ENCODE data around the gene NUMA1. TPM values are rescaled to one million over a fixed set of nuclear protein-coding genes. Genes with fewer than 3 reads are reported as not detected.

NUMA1 gene
- total RNA-seq, 1 experiment from 2014 or later, result 46.4 TPM

GRCh38 chr11:72012897-72013721 lies 67.2 kb downstream of the NUMA1 start:
- DNase-seq (ENCODE audit: low read depth in 1 of 2, low spot score in 2 of 2), result no peak
- no peak overlapping the region for H3K4me3 ChIP-seq
- no peaks in the 10 kb centered on the region for H3K27me3 ChIP-seq (replicated peaks)
- peaks cover 66% of the 10 kb centered on the region for H3K36me3 ChIP-seq
- H3K9me3 ChIP-seq (replicated peaks), result no peaks in the 10 kb centered on the region
- no peak overlapping the region for H3K27ac ChIP-seq
- H3K4me1 ChIP-seq (replicated peaks), result no peaks in the 10 kb centered on the region

GRCh38 chr11:72012091-72012630 lies 68.2 kb downstream of the NUMA1 start:
- no peak for DNase-seq (ENCODE audit: low read depth in 1 of 2, low spot score in 2 of 2)
- H3K4me3 ChIP-seq, result no peak overlapping the region
- H3K36me3 ChIP-seq, result peaks cover 75% of the 10 kb centered on the region
- H3K4me1 ChIP-seq (replicated peaks), result no peaks in the 10 kb centered on the region
- H3K27me3 ChIP-seq (replicated peaks), result no peaks in the 10 kb centered on the region
- no peaks in the 10 kb centered on the region for H3K9me3 ChIP-seq (replicated peaks)
- no peak overlapping the region for H3K27ac ChIP-seq

- Histone ChIP-seq H3K9me3 (replicated peaks) (no peaks in the 10 kb centered on the region), H3K4me3 (no peak overlapping the region), H3K4me1 (replicated peaks) (no peaks in the 10 kb centered on the region), H3K27ac (no peak overlapping the region), H3K27me3 (replicated peaks) (no peaks in the 10 kb centered on the region), H3K36me3 (peaks cover 79% of the 10 kb centered on the region)
- DNase-seq (ENCODE audit: low read depth in 1 of 2, low spot score in 2 of 2), result no peak
These were observed 69.7 kb downstream of the NUMA1 start for GRCh38 chr11:72010529-72011233.

GRCh38 chr11:72009156-72009555 lies 71.2 kb downstream of the NUMA1 start:
- H3K27me3 ChIP-seq (replicated peaks), result no peaks in the 10 kb centered on the region
- DNase-seq (ENCODE audit: low read depth in 1 of 2, low spot score in 2 of 2), result no peak
- no peak overlapping the region for H3K27ac ChIP-seq
- H3K36me3 ChIP-seq, result peaks cover 79% of the 10 kb centered on the region
- H3K4me3 ChIP-seq, result no peak overlapping the region
- no peaks in the 10 kb centered on the region for H3K9me3 ChIP-seq (replicated peaks)
- H3K4me1 ChIP-seq (replicated peaks), result no peaks in the 10 kb centered on the region

- Histone ChIP-seq H3K27ac (no peak overlapping the region), H3K4me1 (replicated peaks) (no peaks in the 10 kb centered on the region), H3K27me3 (replicated peaks) (no peaks in the 10 kb centered on the region), H3K9me3 (replicated peaks) (no peaks in the 10 kb centered on the region), H3K4me3 (no peak overlapping the region), H3K36me3 (peaks cover 79% of the 10 kb centered on the region)
- DNase-seq (ENCODE audit: low read depth in 1 of 2, low spot score in 2 of 2), result no peak
These were observed 71.6 kb downstream of the NUMA1 start for GRCh38 chr11:72008728-72009127.

- Histone ChIP-seq H3K36me3 (peaks cover 79% of the 10 kb centered on the region), H3K9me3 (replicated peaks) (no peaks in the 10 kb centered on the region), H3K4me3 (no peak overlapping the region), H3K27ac (no peak overlapping the region), H3K4me1 (replicated peaks) (no peaks in the 10 kb centered on the region), H3K27me3 (replicated peaks) (no peaks in the 10 kb centered on the region)
- DNase-seq (ENCODE audit: low read depth in 1 of 2, low spot score in 2 of 2), result no peak
These were observed 72.8 kb downstream of the NUMA1 start for GRCh38 chr11:72007587-72007986.

GRCh38 chr11:72007089-72007476 lies 73.3 kb downstream of the NUMA1 start:
- H3K4me1 ChIP-seq (replicated peaks), result no peaks in the 10 kb centered on the region
- DNase-seq (ENCODE audit: low read depth in 1 of 2, low spot score in 2 of 2), result no peak
- no peak overlapping the region for H3K4me3 ChIP-seq
- no peaks in the 10 kb centered on the region for H3K9me3 ChIP-seq (replicated peaks)
- H3K36me3 ChIP-seq, result peaks cover 77% of the 10 kb centered on the region
- no peak overlapping the region for H3K27ac ChIP-seq
- no peaks in the 10 kb centered on the region for H3K27me3 ChIP-seq (replicated peaks)

GRCh38 chr11:72006309-72007088 lies 73.8 kb downstream of the NUMA1 start:
- no peaks in the 10 kb centered on the region for H3K4me1 ChIP-seq (replicated peaks)
- peaks cover 77% of the 10 kb centered on the region for H3K36me3 ChIP-seq
- no peak for DNase-seq (ENCODE audit: low read depth in 1 of 2, low spot score in 2 of 2)
- H3K4me3 ChIP-seq, result no peak overlapping the region
- H3K27ac ChIP-seq, result no peak overlapping the region
- H3K9me3 ChIP-seq (replicated peaks), result no peaks in the 10 kb centered on the region
- H3K27me3 ChIP-seq (replicated peaks), result no peaks in the 10 kb centered on the region

- H3K4me3 ChIP-seq, result no peak overlapping the region
- H3K27me3 ChIP-seq (replicated peaks), result no peaks in the 10 kb centered on the region
- no peaks in the 10 kb centered on the region for H3K4me1 ChIP-seq (replicated peaks)
- H3K27ac ChIP-seq, result no peak overlapping the region
- H3K36me3 ChIP-seq, result peaks cover 70% of the 10 kb centered on the region
- no peak for DNase-seq (ENCODE audit: low read depth in 1 of 2, low spot score in 2 of 2)
- H3K9me3 ChIP-seq (replicated peaks), result no peaks in the 10 kb centered on the region
These were observed 74.7 kb downstream of the NUMA1 start for GRCh38 chr11:72005347-72006260.

GRCh38 chr11:72004515-72005346 lies 75.6 kb downstream of the NUMA1 start:
- Histone ChIP-seq H3K4me1 (replicated peaks) (no peaks in the 10 kb centered on the region), H3K9me3 (replicated peaks) (no peaks in the 10 kb centered on the region), H3K27me3 (replicated peaks) (no peaks in the 10 kb centered on the region), H3K27ac (no peak overlapping the region), H3K4me3 (no peak overlapping the region), H3K36me3 (peaks cover 64% of the 10 kb centered on the region)
- no peak for DNase-seq (ENCODE audit: low read depth in 1 of 2, low spot score in 2 of 2)

- H3K36me3 ChIP-seq, result peaks cover 61% of the 10 kb centered on the region
- peaks cover 5% of the 10 kb centered on the region for H3K4me1 ChIP-seq (replicated peaks)
- H3K27me3 ChIP-seq (replicated peaks), result no peaks in the 10 kb centered on the region
These were observed 76.6 kb downstream of the NUMA1 start for GRCh38 chr11:72003776-72004171.

More at GRCh38 chr11:72003776-72004171, 76.6 kb downstream of the NUMA1 start:
- Histone ChIP-seq H3K9me3 (replicated peaks) (no peaks in the 10 kb centered on the region), H3K27ac (no peak overlapping the region), H3K4me3 (no peak overlapping the region)
- no peak for DNase-seq (ENCODE audit: low read depth in 1 of 2, low spot score in 2 of 2)

All from SJSA1 (cell line).